ENCODE results near the gene ZNF584.
"Not testable (repeated sequence)": the region's sequence is repeated elsewhere in the genome, so short reads cannot be mapped to it uniquely, and the experiment has no call there.

The ZNF584 gene

GRCh38 chr19:58439576-58440554, 31.4 kb downstream of the ZNF584 start, which contains the start of gene ZNF132:
Gene ZNF132, minus strand, starts transcription at chr19:58440153. Its CDS starts 332 bp downstream, at chr19:58439821.
- peak; percentile 100 for DNase-seq (ENCODE audit: low read depth)
- H3K4me3 ChIP-seq (ENCODE audit: low read depth, low read length), result peak within 1 kb of the TSS; percentile 86
- no peak for TF ChIP-seq CTCF (conservative IDR thresholded peaks at IDR 0.05; ENCODE audit: low read depth, low read length)

DNA sequence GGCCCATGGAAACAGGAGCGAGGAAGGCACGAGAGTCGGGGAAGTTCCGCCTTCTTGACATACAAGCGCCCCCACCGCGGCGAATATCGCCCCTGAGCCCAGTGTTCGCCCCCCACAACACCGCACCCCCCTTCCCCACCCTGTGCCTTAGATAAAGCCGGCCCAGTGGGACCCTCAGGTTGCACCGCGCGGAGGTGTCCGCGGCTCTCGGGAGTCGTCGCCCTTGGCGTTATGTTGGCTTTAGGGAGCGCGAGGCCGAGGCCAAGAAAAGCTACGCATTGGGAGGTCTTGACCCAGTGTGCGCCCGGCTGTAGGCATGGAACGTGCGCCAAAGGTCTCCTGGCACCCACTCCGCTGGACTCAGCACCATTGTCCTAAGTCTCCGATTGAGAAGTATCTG, 32.1 kb downstream of the ZNF584 start:
- DNase-seq (ENCODE audit: low read depth), result no peak
- no peak for TF ChIP-seq CTCF (conservative IDR thresholded peaks at IDR 0.05; ENCODE audit: low read depth, low read length)
- H3K4me3 ChIP-seq (ENCODE audit: low read depth, low read length), result peak overlapping the region; percentile 66

DNA sequence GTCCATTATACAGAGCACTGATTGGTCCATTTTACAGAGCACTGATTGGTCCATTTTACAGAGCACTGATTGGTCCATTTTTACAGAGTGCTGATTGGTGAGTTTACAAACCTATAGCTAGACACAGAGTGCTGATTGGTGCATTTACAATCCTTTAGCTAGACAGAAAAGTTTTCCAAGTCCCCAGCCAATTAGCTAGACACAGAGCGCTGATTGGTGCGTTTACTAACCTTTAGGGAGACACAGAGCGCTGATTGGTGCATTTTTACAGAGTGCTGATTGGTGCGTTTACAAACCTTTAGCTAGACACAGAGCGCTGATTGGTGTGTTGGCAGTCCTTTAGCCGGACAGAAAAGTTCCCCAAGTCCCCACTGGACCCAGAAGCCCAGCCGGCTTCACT, 34.5 kb downstream of the ZNF584 start:
- H3K4me3 ChIP-seq (ENCODE audit: low read depth, low read length), result not testable (repeated sequence)

GRCh38 chr19:58448860-58449259, 40.4 kb downstream of the ZNF584 start:
- DNase-seq (ENCODE audit: low read depth), result not testable (repeated sequence)

More for the DNA sequence above, 34.5 kb downstream of the ZNF584 start:
- not testable (repeated sequence) for DNase-seq (ENCODE audit: low read depth)

GRCh38 chr19:58449980-58450379, 41.5 kb downstream of the ZNF584 start:
- H3K4me3 ChIP-seq (ENCODE audit: low read depth, low read length); DNase-seq (ENCODE audit: low read depth): not testable (repeated sequence)

More at GRCh38 chr19:58448860-58449259, 40.4 kb downstream of the ZNF584 start:
- not testable (repeated sequence) for H3K4me3 ChIP-seq (ENCODE audit: low read depth, low read length)

DNA sequence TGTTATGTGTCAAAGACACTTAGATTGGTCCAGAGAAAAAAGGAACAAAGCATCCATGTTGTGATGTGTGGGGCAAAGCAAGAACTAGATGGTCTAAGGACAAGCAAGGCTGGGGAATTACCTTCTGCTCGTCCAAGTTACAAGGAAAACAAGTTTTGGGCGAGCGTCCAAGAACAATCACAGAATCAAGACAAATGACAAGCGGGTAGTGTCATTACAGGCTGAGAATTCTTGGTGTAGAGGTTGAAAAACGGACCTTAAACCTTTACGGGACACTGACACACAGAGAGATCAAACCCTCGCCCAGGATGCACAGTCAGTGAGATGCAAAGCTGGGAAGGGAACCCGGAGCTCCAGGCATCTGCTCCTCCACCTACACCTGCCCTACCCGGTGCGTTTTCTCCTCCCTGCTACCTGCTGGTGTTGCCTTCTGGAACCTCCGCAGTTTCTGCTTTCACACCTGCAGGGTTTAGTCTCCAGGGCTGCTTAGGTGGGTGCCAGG, 42.5 kb downstream of the ZNF584 start:
- DNase-seq (ENCODE audit: low read depth), result no peak
- H3K4me3 ChIP-seq (ENCODE audit: low read depth, low read length), result peak overlapping the region; percentile 91
- no peak for TF ChIP-seq CTCF (conservative IDR thresholded peaks at IDR 0.05; ENCODE audit: low read depth, low read length)

DNA sequence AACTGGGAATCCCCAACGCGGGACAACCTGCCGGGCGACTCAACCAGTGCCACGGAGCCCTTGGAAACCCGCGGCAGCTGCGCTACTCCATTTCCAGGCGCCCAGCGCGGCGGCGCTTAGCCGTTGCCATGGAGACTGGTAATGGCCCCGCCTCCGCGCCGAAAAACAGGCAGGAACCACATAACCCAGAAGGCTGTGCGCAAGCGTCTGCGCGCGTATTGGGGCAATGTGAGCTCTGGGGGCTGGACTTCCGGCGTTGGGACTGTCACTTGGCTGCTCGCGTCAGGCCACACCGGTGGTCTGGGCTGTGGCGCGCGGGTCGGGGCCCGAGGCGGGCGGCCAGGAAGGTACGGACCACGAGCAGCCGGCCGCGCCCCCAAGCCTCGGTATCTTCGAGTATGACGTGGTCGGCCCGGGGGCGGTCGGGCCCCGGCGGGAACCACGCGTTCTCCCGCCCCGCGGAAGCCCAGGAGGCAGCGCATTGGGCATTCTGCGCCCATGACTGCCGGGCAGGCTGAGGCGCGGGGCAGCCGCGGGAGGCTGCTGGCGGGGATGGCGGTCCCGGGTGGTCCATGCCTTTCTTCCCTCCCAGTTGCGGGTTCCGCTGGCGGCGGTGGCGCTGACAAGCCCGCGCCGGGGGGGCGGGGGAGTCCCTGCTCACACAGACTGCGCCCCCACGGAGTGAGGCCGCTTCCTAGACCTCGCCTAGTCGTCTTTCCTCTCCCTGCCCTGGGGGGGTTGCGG, 43.1 kb downstream of the ZNF584 start, which contains the start of gene ZNF324B:
ZNF324B (plus strand) TSS at position 265 of the 744 bp plus-strand sequence. CDS start 2,080 bp downstream, outside the sequence.
- peak within 1 kb of the TSS; percentile 91 for H3K4me3 ChIP-seq (ENCODE audit: low read depth, low read length)
- no peak for TF ChIP-seq CTCF (conservative IDR thresholded peaks at IDR 0.05; ENCODE audit: low read depth, low read length)
- DNase-seq (ENCODE audit: low read depth), result peak; percentile 95

GRCh38 chr19:58453743-58454142, 45.3 kb downstream of the ZNF584 start:
- no peak for DNase-seq (ENCODE audit: low read depth)
- H3K4me3 ChIP-seq (ENCODE audit: low read depth, low read length), result no peak overlapping the region
- no peak for TF ChIP-seq CTCF (conservative IDR thresholded peaks at IDR 0.05; ENCODE audit: low read depth, low read length)
